Skeletal muscle cell (primary cell): ENCODE data around the gene RCAN1.

Experiments used
- DNase-seq: peaks from one replicate; pipeline ENCODE4 v3.0.0-alpha.2; 2010; ENCODE audit warnings: low read depth
- H3K4me3 ChIP-seq: 2 replicates; pipeline ENCODE4 v1.5.1; 2011; ENCODE audit warnings: low read depth, mild to moderate bottlenecking, control low read depth, low read length, moderate library complexity

The RCAN1 gene

GRCh38 chr21:34603710-34604057 is 11.2 kb downstream of the RCAN1 start:
- DNase-seq, result no peak
- no peak overlapping the region for H3K4me3 ChIP-seq

GRCh38 chr21:34603002-34603709 is 11.8 kb downstream of the RCAN1 start:
- DNase-seq, result peak; percentile 31
- H3K4me3 ChIP-seq, result no peak overlapping the region

- no peak overlapping the region for H3K4me3 ChIP-seq
- DNase-seq, result no peak
Observed at GRCh38 chr21:34602061-34602460, 12.9 kb downstream of the RCAN1 start.

- no peak for DNase-seq
- H3K4me3 ChIP-seq, result no peak overlapping the region
Observed at GRCh38 chr21:34599534-34600101, 15.3 kb downstream of the RCAN1 start.

- no peak for DNase-seq
Observed at GRCh38 chr21:34598931-34599400, 15.9 kb downstream of the RCAN1 start.

GRCh38 chr21:34597406-34597805 is 17.5 kb downstream of the RCAN1 start:
- no peak for DNase-seq

More at GRCh38 chr21:34598931-34599400, 15.9 kb downstream of the RCAN1 start:
- H3K4me3 ChIP-seq, result no peak overlapping the region

GRCh38 chr21:34596561-34597271 is 18.2 kb downstream of the RCAN1 start:
- H3K4me3 ChIP-seq, result no peak overlapping the region
- DNase-seq, result no peak

More at GRCh38 chr21:34597406-34597805, 17.5 kb downstream of the RCAN1 start:
- no peak overlapping the region for H3K4me3 ChIP-seq

- no peak for DNase-seq
- no peak overlapping the region for H3K4me3 ChIP-seq
Observed at GRCh38 chr21:34595457-34595856, 19.5 kb downstream of the RCAN1 start.

GRCh38 chr21:34594566-34595234 is 20.2 kb downstream of the RCAN1 start:
- DNase-seq, result no peak
- H3K4me3 ChIP-seq, result no peak overlapping the region

GRCh38 chr21:34593954-34594531 is 20.9 kb downstream of the RCAN1 start:
- no peak overlapping the region for H3K4me3 ChIP-seq
- DNase-seq, result no peak

GRCh38 chr21:34593423-34593822 is 21.5 kb downstream of the RCAN1 start:
- no peak overlapping the region for H3K4me3 ChIP-seq

GRCh38 chr21:34592120-34592955 is 22.6 kb downstream of the RCAN1 start:
- no peak overlapping the region for H3K4me3 ChIP-seq
- DNase-seq, result no peak

More at GRCh38 chr21:34593423-34593822, 21.5 kb downstream of the RCAN1 start:
- no peak for DNase-seq

GRCh38 chr21:34590520-34590919 is 24.4 kb downstream of the RCAN1 start:
- DNase-seq, result no peak

GRCh38 chr21:34589511-34590282 is 25.2 kb downstream of the RCAN1 start:
- DNase-seq, result no peak
- H3K4me3 ChIP-seq, result no peak overlapping the region

More at GRCh38 chr21:34590520-34590919, 24.4 kb downstream of the RCAN1 start:
- no peak overlapping the region for H3K4me3 ChIP-seq

- H3K4me3 ChIP-seq, result no peak overlapping the region
- no peak for DNase-seq
Observed at GRCh38 chr21:34583926-34584563, 30.9 kb downstream of the RCAN1 start.

GRCh38 chr21:34582506-34583150 is 32.3 kb downstream of the RCAN1 start:
- DNase-seq, result no peak
- no peak overlapping the region for H3K4me3 ChIP-seq

GRCh38 chr21:34580181-34580700 is 34.7 kb downstream of the RCAN1 start:
- DNase-seq, result no peak
- no peak overlapping the region for H3K4me3 ChIP-seq
